Right forelimb (tissue), 1 donor: ENCODE data around the gene ACTMAP.

Experiments
- DNase-seq: peaks from one replicate; pipeline ENCODE4 v3.0.0-alpha.2; 2018

The ACTMAP gene

GRCh38 chr19:40692212-40692551 is 58.1 kb downstream of the ACTMAP start:
- DNase-seq, result no peak

- DNase-seq, result no peak
These were observed 58.7 kb downstream of the ACTMAP start for GRCh38 chr19:40691421-40692211.
